ENCODE results near the gene RAB11B.
A peak's percentile ranks its signal among the peaks of the same experiment; 100 is the strongest.
"Not testable (repeated sequence)": the region's sequence is repeated elsewhere in the genome, so short reads cannot be mapped to it uniquely, and the experiment has no call there.

RAB11B gene

GRCh38 chr19:8413629-8413995 lies 23.5 kb downstream of the RAB11B start:
- intact Hi-C loops (cut with DNase I) = loop anchor here (5.0 kb wide), 1 partner anchor 94 kb away; no protein-coding TSS in a partner anchor

DNA sequence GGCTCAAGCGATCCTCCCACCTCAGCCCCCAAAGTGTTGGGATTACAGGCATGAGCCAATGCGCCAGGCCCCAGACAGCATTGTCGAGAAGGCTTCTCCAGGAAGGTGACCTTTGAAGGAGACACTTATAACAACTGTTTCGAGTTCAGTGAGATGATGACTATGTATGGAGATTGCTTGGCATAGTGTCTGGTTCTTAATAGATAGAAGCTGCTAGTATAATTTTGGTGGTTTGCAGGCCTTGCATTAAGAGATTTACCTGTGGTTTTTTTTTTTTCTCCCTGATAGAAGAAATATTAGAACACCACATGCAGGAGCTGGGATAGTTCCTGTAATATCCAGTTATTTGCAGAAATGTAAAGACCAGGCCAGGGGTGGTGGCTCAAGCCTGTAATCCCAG lies 26.6 kb downstream of the RAB11B start:
- no peak for DNase-seq
- intact Hi-C loops (cut with DNase I) = no loop called here

More at GRCh38 chr19:8413629-8413995, 23.5 kb downstream of the RAB11B start:
- no peak for DNase-seq

DNA sequence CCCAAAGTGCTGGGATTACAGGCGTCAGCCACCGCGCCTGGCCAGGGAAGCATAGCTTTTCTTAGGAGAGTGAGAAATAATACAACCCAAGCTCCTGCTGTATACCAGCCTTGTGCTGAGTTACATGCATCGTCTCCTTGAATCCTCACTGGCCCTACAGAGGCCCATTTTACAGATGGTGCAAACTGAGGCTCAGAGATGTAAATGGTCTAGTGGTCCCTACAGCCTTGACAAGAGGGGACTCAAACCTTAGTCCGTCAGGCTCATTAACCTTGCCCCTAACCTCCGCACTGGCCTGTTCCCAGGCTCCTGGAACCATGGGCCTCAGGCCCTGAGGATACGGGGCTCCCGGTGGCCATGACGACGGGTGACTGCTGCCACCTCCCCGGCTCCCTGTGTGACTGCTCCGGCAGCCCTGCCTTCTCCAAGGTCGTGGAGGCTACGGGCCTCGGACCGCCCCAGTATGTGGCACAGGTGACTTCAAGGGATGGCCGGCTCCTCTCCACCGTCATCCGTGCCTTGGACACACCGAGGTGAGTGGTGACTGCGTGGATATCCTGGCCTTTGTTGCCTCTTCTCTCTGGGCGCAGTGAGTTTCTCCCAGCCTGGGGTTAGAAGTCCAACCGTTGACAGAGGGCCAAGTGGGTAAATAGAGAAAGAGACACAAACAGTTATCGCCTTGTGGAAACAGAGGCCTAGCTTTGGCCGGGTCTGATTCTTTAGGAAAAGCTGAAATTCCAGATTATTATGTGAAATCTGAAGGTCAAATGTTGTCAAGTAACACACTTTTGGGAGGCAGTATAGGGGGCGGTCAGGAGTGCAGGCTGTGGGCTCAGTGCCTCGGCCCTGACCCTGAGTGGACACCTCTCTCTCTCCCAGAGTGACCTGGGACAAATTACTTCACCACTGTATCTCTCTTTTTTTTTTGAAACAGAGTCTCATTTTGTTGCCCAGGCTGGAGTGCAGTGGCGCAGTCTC lies 31.6 kb downstream of the RAB11B start:
- intact Hi-C loops (cut with DNase I) = no loop called here
- DNase-seq = no peak

DNA sequence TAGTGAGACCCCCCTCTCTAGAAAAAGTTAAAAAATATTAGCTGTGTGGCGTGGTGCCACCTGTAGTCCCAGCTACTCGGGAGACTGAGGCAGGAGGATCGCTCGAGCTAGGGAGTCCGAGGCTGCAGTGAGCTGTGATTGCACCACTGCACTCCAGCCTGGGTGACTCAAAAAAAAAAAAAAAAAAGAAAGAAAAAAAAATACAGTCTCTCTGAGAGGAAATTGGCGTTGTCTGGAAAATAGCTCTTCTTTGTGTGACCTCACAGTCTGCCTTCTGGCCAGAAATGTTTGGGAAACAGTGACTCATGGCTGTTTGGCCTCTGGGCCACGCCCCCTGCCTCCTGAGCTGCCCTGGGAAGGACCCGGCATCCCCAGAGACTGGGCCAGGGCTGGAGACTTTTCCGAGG lies 33.7 kb downstream of the RAB11B start:
- DNase-seq = peak in 4 of 10 donors; percentile 38 to 91 (median 51)
- intact Hi-C loops (cut with DNase I) = no loop called here

DNA sequence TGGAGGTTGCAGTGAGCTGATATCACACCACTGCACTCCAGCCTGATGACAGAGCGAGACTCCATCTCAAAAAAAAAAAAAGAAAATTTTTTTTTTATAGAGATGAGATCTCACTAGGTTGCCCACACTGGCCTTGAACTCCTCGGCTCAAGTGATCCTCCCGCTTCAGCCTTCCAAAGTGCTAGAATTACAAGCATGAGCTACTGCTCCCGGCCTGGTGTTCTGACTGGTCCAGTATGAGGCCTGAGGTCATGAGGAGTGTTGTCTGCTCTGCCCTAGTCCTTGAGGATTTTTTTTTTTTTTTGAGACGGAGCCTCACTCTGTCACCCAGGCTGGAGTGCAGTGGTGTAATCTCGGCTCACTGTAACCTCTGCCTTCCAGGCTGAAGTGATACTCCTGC lies 35.2 kb downstream of the RAB11B start:
- intact Hi-C loops (cut with DNase I); DNase-seq: not testable (repeated sequence)

GRCh38 chr19:8426283-8426682 lies 36.1 kb downstream of the RAB11B start:
- no peak for DNase-seq
- intact Hi-C loops (cut with DNase I) = no loop called here

- intact Hi-C loops (cut with DNase I) = no loop called here
- DNase-seq = peak in 1 of 10 donors; percentile 37
Measured at GRCh38 chr19:8429044-8429443, 38.9 kb downstream of the RAB11B start.

DNA sequence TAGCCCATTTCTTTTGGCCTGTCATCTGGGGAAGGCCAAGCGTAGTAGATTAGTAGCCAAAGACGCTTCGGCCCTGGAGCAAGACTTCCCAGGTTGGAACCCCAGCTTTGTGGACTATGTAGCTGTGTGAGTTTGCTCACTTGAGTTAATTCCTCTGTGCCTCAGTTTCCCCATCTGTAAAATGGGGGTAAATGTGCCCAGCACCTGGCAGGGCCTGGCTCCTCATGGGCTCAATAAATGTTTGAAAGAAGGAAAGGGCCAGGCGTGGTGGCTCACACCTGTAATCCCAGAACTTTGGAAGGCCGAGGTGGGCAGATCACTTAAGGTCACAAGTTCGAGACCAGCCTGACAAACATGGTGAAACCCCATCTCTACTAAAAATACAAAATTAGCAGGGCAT lies 39.7 kb downstream of the RAB11B start:
- intact Hi-C loops (cut with DNase I) = no loop called here
- peak in 1 of 10 donors; percentile 59 for DNase-seq

DNA sequence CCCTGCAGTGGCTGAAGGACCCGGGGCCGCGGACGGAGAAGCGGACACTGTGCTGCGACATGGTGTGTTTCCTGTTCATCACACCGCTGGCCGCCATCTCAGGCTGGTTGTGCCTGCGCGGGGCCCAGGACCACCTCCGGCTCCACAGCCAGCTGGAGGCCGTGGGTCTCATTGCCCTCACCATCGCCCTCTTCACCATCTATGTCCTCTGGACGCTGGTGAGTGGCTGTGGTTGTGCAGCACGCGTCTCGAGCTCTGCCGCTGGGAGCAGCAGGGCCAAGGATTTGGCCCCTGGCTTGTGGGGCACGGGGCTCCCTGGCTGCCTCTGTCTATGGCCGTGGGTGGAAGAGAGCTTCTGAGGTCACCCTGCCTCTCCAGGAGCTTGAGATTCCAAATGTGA lies 40.5 kb downstream of the RAB11B start:
- DNase-seq = peak in 2 of 10 donors; percentile 54 to 72
- intact Hi-C loops (cut with DNase I) = no loop called here

DNA sequence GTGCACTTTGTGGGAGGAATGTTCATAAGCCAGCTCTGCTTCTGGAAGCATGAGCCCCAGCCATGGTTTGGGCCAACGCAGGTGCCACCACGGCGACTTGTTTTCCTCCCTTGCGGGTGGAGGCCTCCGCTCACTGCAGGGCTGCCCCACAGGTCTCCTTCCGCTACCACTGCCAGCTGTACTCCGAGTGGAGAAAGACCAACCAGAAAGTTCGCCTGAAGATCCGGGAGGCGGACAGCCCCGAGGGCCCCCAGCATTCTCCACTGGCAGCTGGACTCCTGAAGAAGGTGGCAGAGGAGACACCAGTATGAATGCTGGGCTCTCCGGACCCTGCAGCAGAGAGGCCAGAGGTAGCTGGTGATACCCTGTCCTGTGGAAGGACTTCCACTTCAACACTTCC lies 48.1 kb downstream of the RAB11B start:
- intact Hi-C loops (cut with DNase I) = no loop called here

GRCh38 chr19:8441725-8442544 lies 51.8 kb downstream of the RAB11B start:
- DNase-seq = peak in 1 of 10 donors; percentile 38
- intact Hi-C loops (cut with DNase I) = no loop called here

More for the DNA sequence above, 48.1 kb downstream of the RAB11B start:
- no peak for DNase-seq

GRCh38 chr19:8444140-8444676 lies 54.0 kb downstream of the RAB11B start:
- intact Hi-C loops (cut with DNase I) = loop anchor here (2.0 kb wide), 1 partner anchor 53 kb away; the partner anchor contains the start of gene RAB11B
- peak in 1 of 10 donors; percentile 62 for DNase-seq

- peak; percentile 99 to 100 (median 100) for DNase-seq
- intact Hi-C loops (cut with DNase I) = loop anchor here (2.0 kb wide), 1 partner anchor 54 kb away; the partner anchor contains the start of gene RAB11B
Measured at GRCh38 chr19:8444677-8445487, 54.7 kb downstream of the RAB11B start, which contains the start of gene HNRNPM. HNRNPM (plus strand) TSS chr19:8444975; CDS start chr19:8444999, 24 bp downstream.

DNA sequence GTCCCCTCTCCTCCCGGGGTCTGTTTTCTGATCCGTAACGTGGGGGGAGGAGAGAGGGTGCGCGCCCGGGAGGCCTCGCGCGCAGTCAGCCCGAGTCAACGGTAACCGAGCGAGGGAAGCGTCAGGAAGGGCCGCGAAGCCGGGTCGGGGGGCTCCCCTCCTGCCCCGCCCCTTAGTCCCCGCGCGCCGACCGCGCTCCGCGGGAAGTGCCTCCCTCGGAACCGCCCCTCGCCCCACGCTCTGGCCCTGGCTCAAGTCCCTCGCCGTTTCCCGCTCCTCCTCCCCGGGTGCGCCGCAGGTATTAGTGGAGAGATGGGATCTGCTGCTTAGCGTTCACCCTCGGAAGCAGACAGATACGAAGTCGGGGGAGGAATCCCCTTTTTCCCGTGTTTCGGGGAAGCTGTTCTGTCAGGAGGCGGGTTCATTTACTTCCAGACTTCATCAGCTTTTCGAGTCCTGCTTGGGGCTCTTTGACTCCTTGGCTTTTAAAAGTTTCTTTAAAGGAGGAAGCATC lies 55.4 kb downstream of the RAB11B start:
- peak in 5 of 10 donors; percentile 5 to 84 (median 44) for DNase-seq
- intact Hi-C loops (cut with DNase I) = loop anchor here (2.0 kb wide), 1 partner anchor 55 kb away; the partner anchor contains the start of gene RAB11B

- no peak for DNase-seq
- intact Hi-C loops (cut with DNase I) = no loop called here
Measured at GRCh38 chr19:8446061-8446709, 56.0 kb downstream of the RAB11B start.

GRCh38 chr19:8449830-8450229 lies 59.7 kb downstream of the RAB11B start:
- DNase-seq = no peak
- intact Hi-C loops (cut with DNase I) = no loop called here

GRCh38 chr19:8451377-8451776 lies 61.2 kb downstream of the RAB11B start:
- intact Hi-C loops (cut with DNase I) = no loop called here
- DNase-seq = no peak

DNA sequence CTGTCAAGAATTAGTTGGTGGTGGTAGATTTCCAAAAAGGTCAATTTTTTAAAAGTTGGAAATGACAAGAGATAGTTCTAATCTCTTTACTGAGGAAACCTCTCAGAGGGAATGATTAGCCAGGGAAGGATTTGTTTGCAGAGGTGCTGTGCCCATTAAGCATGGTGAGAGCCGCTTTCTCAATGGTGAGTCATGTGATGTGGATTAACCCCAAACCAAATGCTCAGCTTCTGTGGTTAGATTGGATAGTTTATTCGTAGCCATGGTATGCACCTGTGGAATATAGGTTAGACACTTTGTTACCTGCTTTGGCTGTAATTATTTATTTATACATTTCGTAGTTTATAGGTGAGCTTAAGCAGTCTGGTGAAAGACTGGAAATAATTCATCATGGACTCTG lies 61.7 kb downstream of the RAB11B start:
- no peak for DNase-seq
- intact Hi-C loops (cut with DNase I) = no loop called here
